ENCODE measurements around the gene SPTBN1.

The SPTBN1 gene

GRCh38 chr2:54628418-54628817 is 172.3 kb downstream of the SPTBN1 start:
- no peak for DNase-seq (ENCODE audit: low read depth in 1 of 2, low spot score in 1 of 2)

- no peak for DNase-seq (ENCODE audit: low read depth in 1 of 2, low spot score in 1 of 2)
Observed at GRCh38 chr2:54628957-54629356, 172.8 kb downstream of the SPTBN1 start.

GRCh38 chr2:54629390-54629789 is 173.3 kb downstream of the SPTBN1 start:
- no peak for DNase-seq (ENCODE audit: low read depth in 1 of 2, low spot score in 1 of 2)

GRCh38 chr2:54629914-54630857 is 174.1 kb downstream of the SPTBN1 start:
- DNase-seq (ENCODE audit: low read depth in 1 of 2, low spot score in 1 of 2): no peak

GRCh38 chr2:54630858-54631497 is 174.9 kb downstream of the SPTBN1 start:
- no peak for DNase-seq (ENCODE audit: low read depth in 1 of 2, low spot score in 1 of 2)

- no peak for DNase-seq (ENCODE audit: low read depth in 1 of 2, low spot score in 1 of 2)
Observed at GRCh38 chr2:54631755-54632154, 175.6 kb downstream of the SPTBN1 start.

GRCh38 chr2:54632733-54633692 is 176.9 kb downstream of the SPTBN1 start:
- DNase-seq (ENCODE audit: low read depth in 1 of 2, low spot score in 1 of 2): no peak

- DNase-seq (ENCODE audit: low read depth in 1 of 2, low spot score in 1 of 2): no peak
Observed at GRCh38 chr2:54634021-54634420, 177.9 kb downstream of the SPTBN1 start.

- DNase-seq (ENCODE audit: low read depth in 1 of 2, low spot score in 1 of 2): no peak
Observed at GRCh38 chr2:54634564-54635511, 178.7 kb downstream of the SPTBN1 start.

GRCh38 chr2:54635554-54636152 is 179.5 kb downstream of the SPTBN1 start:
- DNase-seq (ENCODE audit: low read depth in 1 of 2, low spot score in 1 of 2): no peak

GRCh38 chr2:54636415-54637139 is 180.4 kb downstream of the SPTBN1 start:
- no peak for DNase-seq (ENCODE audit: low read depth in 1 of 2, low spot score in 1 of 2)

- no peak for DNase-seq (ENCODE audit: low read depth in 1 of 2, low spot score in 1 of 2)
Observed at GRCh38 chr2:54638103-54638502, 182.0 kb downstream of the SPTBN1 start.

- DNase-seq (ENCODE audit: low read depth in 1 of 2, low spot score in 1 of 2): no peak
Observed at GRCh38 chr2:54638774-54639187, 182.7 kb downstream of the SPTBN1 start.

GRCh38 chr2:54639609-54640008 is 183.5 kb downstream of the SPTBN1 start:
- no peak for DNase-seq (ENCODE audit: low read depth in 1 of 2, low spot score in 1 of 2)

- DNase-seq (ENCODE audit: low read depth in 1 of 2, low spot score in 1 of 2): no peak
Observed at GRCh38 chr2:54640834-54641540, 184.9 kb downstream of the SPTBN1 start.

GRCh38 chr2:54641988-54642387 is 185.9 kb downstream of the SPTBN1 start:
- no peak for DNase-seq (ENCODE audit: low read depth in 1 of 2, low spot score in 1 of 2)

GRCh38 chr2:54642677-54643430 is 186.7 kb downstream of the SPTBN1 start:
- no peak for DNase-seq (ENCODE audit: low read depth in 1 of 2, low spot score in 1 of 2)

GRCh38 chr2:54644236-54644635 is 188.1 kb downstream of the SPTBN1 start:
- no peak for DNase-seq (ENCODE audit: low read depth in 1 of 2, low spot score in 1 of 2)

Measured in activated T-helper 1 cell treated with anti-CD3 and anti-CD28 coated beads, Interleukin-2, amount 50 U/mL, for 16 hours (primary cell).